ENCODE data around the gene NKX6-1. TPM values are rescaled to one million over a fixed set of nuclear protein-coding genes. Genes with fewer than 3 reads are reported as not detected.

Gene NKX6-1
- polyA plus RNA-seq, 1 experiment: 0.05 TPM

DNA sequence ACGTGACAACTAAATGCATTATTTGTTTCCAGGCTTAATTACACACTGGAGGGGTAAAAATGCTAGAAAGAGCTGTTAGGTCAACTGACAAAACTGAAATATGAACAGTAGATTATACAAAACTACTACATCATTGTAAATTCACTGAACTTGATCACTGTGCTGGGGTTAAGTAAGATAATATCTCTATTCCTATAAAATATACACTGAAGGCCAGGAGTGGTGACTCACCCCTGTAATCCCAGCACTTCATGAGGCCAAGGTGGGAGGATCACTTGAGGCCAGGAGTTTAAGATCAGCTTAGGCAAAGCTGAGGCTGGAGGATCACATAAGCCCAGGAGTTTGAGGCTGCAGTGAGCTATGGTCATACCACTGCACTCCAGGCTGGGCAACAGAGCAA, 31.8 kb upstream of the NKX6-1 start:
- no peaks in the 10 kb centered on the region for H3K9me3 ChIP-seq (ENCODE audit: control insufficient read depth, insufficient read depth, low read length)
- H3K27ac ChIP-seq (ENCODE audit: low read depth, low read length): no peak overlapping the region
- no peak overlapping the region for H3K4me3 ChIP-seq (ENCODE audit: low read depth, low read length)
- DNase-seq (ENCODE audit: low read depth, low spot score): no peak
- ChIA-PET CTCF (interaction anchor here (0.6 kb wide), 1 partner anchor 19 kb away, joined by 3 read pairs; no protein-coding TSS in a partner anchor), POLR2A (no interaction called here)
- H3K27me3 ChIP-seq (ENCODE audit: control insufficient read depth, insufficient read depth, low read length): no peaks in the 10 kb centered on the region
- TF ChIP-seq CTCF (IDR thresholded peaks at IDR 0.05; ENCODE audit: low read depth, low read length): no peak

GRCh38 chr4:84530454-84530853, 31.4 kb upstream of the NKX6-1 start:
- Histone ChIP-seq H3K27me3 (ENCODE audit: control insufficient read depth, insufficient read depth, low read length) (no peaks in the 10 kb centered on the region), H3K4me3 (ENCODE audit: low read depth, low read length) (no peak overlapping the region), H3K9me3 (ENCODE audit: control insufficient read depth, insufficient read depth, low read length) (no peaks in the 10 kb centered on the region), H3K27ac (ENCODE audit: low read depth, low read length) (no peak overlapping the region)
- CTCF ChIA-PET: interaction anchor here (0.6 to 1.3 kb wide), 2 partner anchors 19 to 440 kb away, joined by 3 to 5 read pairs; no protein-coding TSS in a partner anchor
- TF ChIP-seq CTCF (IDR thresholded peaks at IDR 0.05; ENCODE audit: low read depth, low read length): no peak
- no peak for DNase-seq (ENCODE audit: low read depth, low spot score)
- POLR2A ChIA-PET: no interaction called here

DNA sequence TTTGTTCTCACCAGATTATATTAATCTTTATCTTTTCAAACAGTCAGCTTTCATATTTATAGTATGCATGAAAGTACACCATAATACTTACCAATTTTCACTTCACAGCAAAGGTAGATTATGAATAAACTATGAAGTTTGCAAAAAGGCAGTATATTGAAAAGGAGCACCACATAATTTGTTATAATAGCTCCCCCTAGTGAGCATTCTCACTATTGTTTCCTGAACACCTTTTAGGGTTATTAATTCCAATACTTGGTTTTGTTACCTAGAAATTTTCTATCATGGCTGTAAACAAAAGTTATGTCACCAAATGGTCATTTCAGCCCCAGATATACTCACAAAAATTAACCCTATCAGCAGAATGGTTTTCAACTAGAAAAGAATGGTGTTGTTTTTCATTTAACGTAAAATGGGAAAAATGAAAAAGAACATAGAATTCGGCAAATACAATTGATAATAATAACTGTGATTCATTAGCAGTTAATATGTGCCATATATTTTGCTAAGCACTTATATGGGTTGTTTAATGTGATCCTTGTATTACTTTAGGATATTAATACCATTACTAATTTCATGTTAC, 30.2 kb upstream of the NKX6-1 start:
- no peak overlapping the region for H3K27ac ChIP-seq (ENCODE audit: low read depth, low read length)
- H3K9me3 ChIP-seq (ENCODE audit: control insufficient read depth, insufficient read depth, low read length): no peaks in the 10 kb centered on the region
- ChIA-PET POLR2A (no interaction called here), CTCF (interaction anchor here (0.6 to 1.5 kb wide), 20 partner anchors 7 to 884 kb away, joined by 3 to 14 read pairs (median 3); no protein-coding TSS in a partner anchor)
- TF ChIP-seq CTCF (IDR thresholded peaks at IDR 0.05; ENCODE audit: low read depth, low read length): peak; percentile 70
- no peaks in the 10 kb centered on the region for H3K27me3 ChIP-seq (ENCODE audit: control insufficient read depth, insufficient read depth, low read length)
- no peak for DNase-seq (ENCODE audit: low read depth, low spot score)
- no peak overlapping the region for H3K4me3 ChIP-seq (ENCODE audit: low read depth, low read length)

DNA sequence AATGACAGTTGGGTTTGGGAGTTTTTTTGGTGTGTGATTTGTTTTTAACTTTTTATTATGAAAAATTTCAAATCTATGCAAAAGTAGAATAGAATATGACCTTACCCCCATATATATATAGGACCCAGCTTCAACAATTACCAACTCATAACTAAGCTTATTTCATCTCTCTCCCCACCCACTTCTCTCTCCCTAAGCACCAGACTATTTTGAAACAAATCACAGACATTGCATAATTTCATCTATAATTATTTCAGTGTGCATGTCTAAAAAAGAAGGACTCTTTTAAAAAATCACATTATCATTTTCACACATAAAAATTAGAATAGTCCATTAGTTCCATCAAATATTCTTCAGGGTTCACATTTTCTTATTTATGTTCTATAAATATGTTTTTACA, 28.3 kb upstream of the NKX6-1 start:
- ChIA-PET CTCF (interaction anchor here (1.2 to 1.6 kb wide), 2 partner anchors 15 to 883 kb away, joined by 4 to 5 read pairs; no protein-coding TSS in a partner anchor), POLR2A (no interaction called here)
- DNase-seq (ENCODE audit: low read depth, low spot score): no peak
- Histone ChIP-seq H3K4me3 (ENCODE audit: low read depth, low read length) (no peak overlapping the region), H3K27ac (ENCODE audit: low read depth, low read length) (no peak overlapping the region), H3K9me3 (ENCODE audit: control insufficient read depth, insufficient read depth, low read length) (no peaks in the 10 kb centered on the region), H3K27me3 (ENCODE audit: control insufficient read depth, insufficient read depth, low read length) (no peaks in the 10 kb centered on the region)
- no peak for TF ChIP-seq CTCF (IDR thresholded peaks at IDR 0.05; ENCODE audit: low read depth, low read length)

- DNase-seq (ENCODE audit: low read depth, low spot score): no peak
- peaks cover 2% of the 10 kb centered on the region for H3K27me3 ChIP-seq (ENCODE audit: control insufficient read depth, insufficient read depth, low read length)
- ChIA-PET CTCF (interaction anchor here (0.8 kb wide), 1 partner anchor 12 kb away, joined by 3 read pairs; no protein-coding TSS in a partner anchor), POLR2A (no interaction called here)
- H3K4me3 ChIP-seq (ENCODE audit: low read depth, low read length): no peak overlapping the region
- no peaks in the 10 kb centered on the region for H3K9me3 ChIP-seq (ENCODE audit: control insufficient read depth, insufficient read depth, low read length)
- no peak overlapping the region for H3K27ac ChIP-seq (ENCODE audit: low read depth, low read length)
- TF ChIP-seq CTCF (IDR thresholded peaks at IDR 0.05; ENCODE audit: low read depth, low read length): no peak
These were observed 16.0 kb upstream of the NKX6-1 start for GRCh38 chr4:84515075-84515474.

Measured in AG04450 (cell line).